GM12878 (cell line): ENCODE data around the gene TBC1D8. TPM values are rescaled to one million over a fixed set of nuclear protein-coding genes. Genes with fewer than 3 reads are reported as not detected.
A peak's percentile ranks its signal among the peaks of the same experiment; 100 is the strongest.

Source experiments
- BHLHE40 ChIP-seq, 2 experiments: fragments of 450-650 bp in 1 of 2; IDR thresholded peaks; 2 replicates each; pipeline ENCODE4 v1.6.1; 2011 to 2017; ENCODE audit warnings: low read depth in 2 of 2, borderline replicate concordance in 1 of 2, improper control_type of control experiment in 1 of 2, low read length in 1 of 2, mild to moderate bottlenecking in 1 of 2
- CBFB ChIP-seq: IDR thresholded peaks from 2 replicates; pipeline ENCODE4 v1.6.1; 2016; ENCODE audit warnings: antibody characterized with exemption, low read depth
- CREB1 ChIP-seq: IDR thresholded peaks from 2 replicates; pipeline ENCODE4 v1.6.1; 2012; ENCODE audit warnings: low read depth, mild to moderate bottlenecking, inconsistent platforms
- DPF2 ChIP-seq: fragments of 450-650 bp; IDR thresholded peaks from 2 replicates; pipeline ENCODE4 v1.6.1; 2017; ENCODE audit warnings: mild to moderate bottlenecking
- HDAC6 ChIP-seq: fragments of 200-600 bp; sonication (generic); IDR thresholded peaks from one replicate; pipeline ENCODE4 v1.8.0; 2017; ENCODE audit warnings: antibody characterized with exemption; ENCODE audit not compliant: unreplicated experiment
- MEF2A ChIP-seq: IDR thresholded peaks from 2 replicates; pipeline ENCODE4 v1.6.1; 2011; ENCODE audit warnings: low read depth, mild to moderate bottlenecking, low read length, moderate library complexity; ENCODE audit not compliant: insufficient read depth
- MTA2 ChIP-seq: fragments of 450-650 bp; IDR thresholded peaks from 2 replicates; pipeline ENCODE4 v1.6.1; 2016; ENCODE audit warnings: low read depth, mild to moderate bottlenecking, moderate library complexity
- MTA3 ChIP-seq: IDR thresholded peaks from 2 replicates; pipeline ENCODE4 v1.6.1; 2012; ENCODE audit warnings: low read length, inconsistent platforms, borderline replicate concordance
- SRF ChIP-seq, 2 experiments: IDR thresholded peaks; 2 replicates each; pipeline ENCODE4 v1.6.1; 2011; ENCODE audit warnings: low read depth in 2 of 2, low read length in 2 of 2, mild to moderate bottlenecking in 1 of 2, moderate library complexity in 1 of 2
- TARDBP ChIP-seq: IDR thresholded peaks from 2 replicates; pipeline ENCODE4 v1.6.1; 2016; ENCODE audit warnings: borderline replicate concordance
- ZBTB11 ChIP-seq: fragments of 450-650 bp; formaldehyde crosslinking; IDR thresholded peaks from 2 replicates; pipeline ENCODE4 v1.5.0; 2022; ENCODE audit warnings: mild to moderate bottlenecking, missing genetic modification characterization
- ZNF687 ChIP-seq: fragments of 450-650 bp; IDR thresholded peaks from 2 replicates; pipeline ENCODE4 v1.6.1; 2017; ENCODE audit warnings: mild to moderate bottlenecking, moderate library complexity
- polyA plus RNA-seq, 11 experiments: library from polyadenylated mRNA; depleted of rRNA in 4 of 11; unstranded in 6 of 11; stranded (reverse) in 5 of 11; fragments of >200 nt; fragmentation: Nextera tagmentation in 4 of 11; fragmentation: Illumina TruSeq in 1 of 11; extraction: Ambion mirVana in 4 of 11; extraction: Trizol in 1 of 11; gene quantifications; 1 replicate in 1 of 11; 2 replicates in 10 of 11; pipeline versions ENCODE4 v1.2.1 to v1.2.3, GENCODE V29; 2011 to 2016; ENCODE audit warnings: inconsistent platforms in 2 of 11, missing spikeins in 2 of 11, low read depth in 1 of 11
- total RNA-seq, 4 experiments: library from RNA; depleted of rRNA in 3 of 4; stranded (reverse); fragments of >200 nt in 3 of 4; fragmentation: Illumina TruSeq in 1 of 4; extraction: Trizol in 1 of 4; gene quantifications; 2 replicates each; pipeline versions ENCODE4 v1.2.1 to v1.2.3, GENCODE V29; 2013 to 2021
- TF ChIP-seq, protein P1 (sequence below): fragments of 450-650 bp; IDR thresholded peaks from 2 replicates; pipeline ENCODE4 v1.6.1; 2016; ENCODE audit warnings: mild to moderate bottlenecking
- TF ChIP-seq, protein P2 (sequence below): fragments of 450-650 bp; IDR thresholded peaks from 2 replicates; pipeline ENCODE4 v1.6.1; 2017; ENCODE audit warnings: mild to moderate bottlenecking, low read depth, inconsistent platforms; ENCODE audit not compliant: poor library complexity, severe bottlenecking

The TBC1D8 gene
- total and polyA plus RNA-seq, 10 of the 15 experiments (the other 5 are each of a cell fraction or from before 2014, with no cell fraction given) = 0.80 to 4.9 (median 4.4) TPM

GRCh38 chr2:101064505-101064867 is 86.7 kb downstream of the TBC1D8 start (continued):
- TF ChIP-seq SRF (IDR thresholded peaks at IDR 0.05; ENCODE audit: low read depth in 2 of 2, low read length in 2 of 2) = no peak
- no peak for TF ChIP-seq MTA3
- no peak for TF ChIP-seq TARDBP
- TF ChIP-seq, protein P1, sequence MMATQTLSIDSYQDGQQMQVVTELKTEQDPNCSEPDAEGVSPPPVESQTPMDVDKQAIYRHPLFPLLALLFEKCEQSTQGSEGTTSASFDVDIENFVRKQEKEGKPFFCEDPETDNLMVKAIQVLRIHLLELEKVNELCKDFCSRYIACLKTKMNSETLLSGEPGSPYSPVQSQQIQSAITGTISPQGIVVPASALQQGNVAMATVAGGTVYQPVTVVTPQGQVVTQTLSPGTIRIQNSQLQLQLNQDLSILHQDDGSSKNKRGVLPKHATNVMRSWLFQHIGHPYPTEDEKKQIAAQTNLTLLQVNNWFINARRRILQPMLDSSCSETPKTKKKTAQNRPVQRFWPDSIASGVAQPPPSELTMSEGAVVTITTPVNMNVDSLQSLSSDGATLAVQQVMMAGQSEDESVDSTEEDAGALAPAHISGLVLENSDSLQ = no peak
- TF ChIP-seq BHLHE40 (IDR thresholded peaks at IDR 0.05; ENCODE audit: borderline replicate concordance in 1 of 2, low read depth in 2 of 2, low read length in 1 of 2) = no peak
- TF ChIP-seq ZBTB11 (CRISPR knock-in tag) = no peak
- TF ChIP-seq MTA2 = peak; percentile 35; the same call in 1 of the 2 replicates
- TF ChIP-seq CBFB = no peak
- TF ChIP-seq CREB1 = no peak
- TF ChIP-seq DPF2 = 0 out of 2 replicates have a peak, but pooled peaks have one; percentile 28
- TF ChIP-seq ZNF687 = no peak
- TF ChIP-seq, protein P2, sequence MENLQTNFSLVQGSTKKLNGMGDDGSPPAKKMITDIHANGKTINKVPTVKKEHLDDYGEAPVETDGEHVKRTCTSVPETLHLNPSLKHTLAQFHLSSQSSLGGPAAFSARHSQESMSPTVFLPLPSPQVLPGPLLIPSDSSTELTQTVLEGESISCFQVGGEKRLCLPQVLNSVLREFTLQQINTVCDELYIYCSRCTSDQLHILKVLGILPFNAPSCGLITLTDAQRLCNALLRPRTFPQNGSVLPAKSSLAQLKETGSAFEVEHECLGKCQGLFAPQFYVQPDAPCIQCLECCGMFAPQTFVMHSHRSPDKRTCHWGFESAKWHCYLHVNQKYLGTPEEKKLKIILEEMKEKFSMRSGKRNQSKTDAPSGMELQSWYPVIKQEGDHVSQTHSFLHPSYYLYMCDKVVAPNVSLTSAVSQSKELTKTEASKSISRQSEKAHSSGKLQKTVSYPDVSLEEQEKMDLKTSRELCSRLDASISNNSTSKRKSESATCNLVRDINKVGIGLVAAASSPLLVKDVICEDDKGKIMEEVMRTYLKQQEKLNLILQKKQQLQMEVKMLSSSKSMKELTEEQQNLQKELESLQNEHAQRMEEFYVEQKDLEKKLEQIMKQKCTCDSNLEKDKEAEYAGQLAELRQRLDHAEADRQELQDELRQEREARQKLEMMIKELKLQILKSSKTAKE = peak; percentile 40
- TF ChIP-seq HDAC6 = no peak
- TF ChIP-seq MEF2A = no peak
